Sigmoid colon (tissue), 7 donors: Measurements from ENCODE around the gene RAI14. TPM values are rescaled to one million over a fixed set of nuclear protein-coding genes. Genes with fewer than 3 reads are reported as not detected.

Experiments
- DNase-seq: peaks from one replicate; pipeline ENCODE4 v3.0.0-alpha.2; 2019
- H3K27ac ChIP-seq, 4 donors: fragments of 200-600 bp; sonication (generic); one replicate each; pipeline ENCODE4 v1.5.1; 2016 to 2019; ENCODE audit warnings: mild to moderate bottlenecking in 1 of 4
- H3K27me3 ChIP-seq, 3 donors: fragments of 200-600 bp; sonication (generic); one replicate each; pipeline ENCODE4 v1.5.1; 2019; ENCODE audit warnings: mild to moderate bottlenecking in 1 of 3
- H3K36me3 ChIP-seq, 4 donors: fragments of 200-600 bp; sonication (generic); one replicate each; pipeline ENCODE4 v1.5.1; 2016 to 2019
- H3K4me1 ChIP-seq, 4 donors: fragments of 200-600 bp; sonication (generic); one replicate each; pipeline ENCODE4 v1.5.1; 2017 to 2019
- H3K4me3 ChIP-seq, 4 donors: fragments of 200-600 bp; sonication (generic); one replicate each; pipeline ENCODE4 v1.5.1; 2017 to 2019; ENCODE audit warnings: mild to moderate bottlenecking in 2 of 4, moderate library complexity in 1 of 4
- H3K9me3 ChIP-seq, 4 donors: fragments of 200-600 bp in 3 of 4; sonication (generic) in 3 of 4; one replicate each; pipeline versions ENCODE4 v1.5.1 to v1.6.1; 2013 to 2019
- EP300 ChIP-seq, 4 donors: sonication (generic); formaldehyde crosslinking; IDR thresholded peaks; one replicate each; pipeline ENCODE4 v1.6.1; 2017; ENCODE audit warnings: antibody characterized with exemption in 4 of 4
- POLR2A ChIP-seq, 2 donors: fragments of 450-650 bp; IDR thresholded peaks; one replicate each; pipeline ENCODE4 v1.6.1; 2016; ENCODE audit warnings: antibody characterized with exemption in 2 of 2, mild to moderate bottlenecking in 2 of 2, moderate library complexity in 2 of 2
- POLR2AphosphoS5 ChIP-seq, 4 donors: sonication (generic); formaldehyde crosslinking; IDR thresholded peaks; one replicate each; pipeline ENCODE4 v1.6.1; 2017; ENCODE audit warnings: antibody characterized with exemption in 4 of 4
- WGBS, 2 donors: extraction: QIAGEN DNeasy Blood & Tissue Kit; methylation state at CpG; one replicate each; pipeline ENCODE4 v1.1.7; 2013; 5-methylcytosine and 5-hydroxymethylcytosine counted together
- intact Hi-C: fragments of 100-400 bp; cut with DNase I; formaldehyde crosslinking; loops from one replicate; pipeline ENCODE4 v1.15.1; 2023
- polyA plus RNA-seq, 3 donors: library from polyadenylated mRNA; stranded (reverse); fragments of 200-250 nt; gene quantifications; one replicate each; pipeline ENCODE4 v1.2.3, GENCODE V29; 2013
- total RNA-seq, 4 donors: library from RNA; depleted of rRNA; stranded (reverse); fragments of >200 nt; gene quantifications; one replicate each; pipeline ENCODE4 v1.1.0, GENCODE V29; 2016
- TF ChIP-seq, protein P1 (sequence below), 4 experiments: fragments of 450-650 bp in 3 of 4; fragments of 200-600 bp in 1 of 4; IDR thresholded peaks; one replicate each; pipeline ENCODE4 v1.5.1; 2016 to 2019; ENCODE audit warnings: antibody characterized with exemption in 4 of 4, mild to moderate bottlenecking in 3 of 4, moderate library complexity in 2 of 4
- donor health status: healthy with polysubstance abuse.
- donor health status: Bipolar disorder and iron deficiency.
- donor health status: healthy.

RAI14 gene
- total and polyA plus RNA-seq, 7 donors = 6.7 to 89.5 (median 23.4) TPM

GRCh38 chr5:34803974-34804732 is 148.0 kb downstream of the RAI14 start:
- DNase-seq = no peak
- Histone ChIP-seq H3K4me3 (no peak overlapping the region), H3K27ac (no peak overlapping the region), H3K9me3 (no peaks in the 10 kb centered on the region), H3K27me3 (no peaks in the 10 kb centered on the region), H3K36me3 (peaks cover 0 to 28% (median 3%) of the 10 kb centered on the region in 4 donors), H3K4me1 (no peaks in the 10 kb centered on the region)
- intact Hi-C loops = no loop called here
- WGBS, 2 donors = 89 to 94% methylated on average over 4 of the region's 4 CpGs
- TF ChIP-seq POLR2AphosphoS5 (IDR thresholded peaks at IDR 0.05) (no peak), EP300 (IDR thresholded peaks at IDR 0.05) (no peak), POLR2A (IDR thresholded peaks at IDR 0.05) (no peak)
- TF ChIP-seq, protein P1, sequence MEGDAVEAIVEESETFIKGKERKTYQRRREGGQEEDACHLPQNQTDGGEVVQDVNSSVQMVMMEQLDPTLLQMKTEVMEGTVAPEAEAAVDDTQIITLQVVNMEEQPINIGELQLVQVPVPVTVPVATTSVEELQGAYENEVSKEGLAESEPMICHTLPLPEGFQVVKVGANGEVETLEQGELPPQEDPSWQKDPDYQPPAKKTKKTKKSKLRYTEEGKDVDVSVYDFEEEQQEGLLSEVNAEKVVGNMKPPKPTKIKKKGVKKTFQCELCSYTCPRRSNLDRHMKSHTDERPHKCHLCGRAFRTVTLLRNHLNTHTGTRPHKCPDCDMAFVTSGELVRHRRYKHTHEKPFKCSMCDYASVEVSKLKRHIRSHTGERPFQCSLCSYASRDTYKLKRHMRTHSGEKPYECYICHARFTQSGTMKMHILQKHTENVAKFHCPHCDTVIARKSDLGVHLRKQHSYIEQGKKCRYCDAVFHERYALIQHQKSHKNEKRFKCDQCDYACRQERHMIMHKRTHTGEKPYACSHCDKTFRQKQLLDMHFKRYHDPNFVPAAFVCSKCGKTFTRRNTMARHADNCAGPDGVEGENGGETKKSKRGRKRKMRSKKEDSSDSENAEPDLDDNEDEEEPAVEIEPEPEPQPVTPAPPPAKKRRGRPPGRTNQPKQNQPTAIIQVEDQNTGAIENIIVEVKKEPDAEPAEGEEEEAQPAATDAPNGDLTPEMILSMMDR (IDR thresholded peaks at IDR 0.05) = no peak

- H3K27ac ChIP-seq = no peak overlapping the region
- intact Hi-C loops = no loop called here
- no peaks in the 10 kb centered on the region for H3K4me1 ChIP-seq
- TF ChIP-seq EP300 (IDR thresholded peaks at IDR 0.05) = no peak
- no peak for TF ChIP-seq POLR2A (IDR thresholded peaks at IDR 0.05)
- TF ChIP-seq, protein P1 (IDR thresholded peaks at IDR 0.05) = no peak
- TF ChIP-seq POLR2AphosphoS5 (IDR thresholded peaks at IDR 0.05) = no peak
- H3K4me3 ChIP-seq = no peak overlapping the region
- WGBS, 2 donors = 89 to 91% methylated on average over 5 of the region's 5 CpGs
- no peaks in the 10 kb centered on the region for H3K9me3 ChIP-seq
- DNase-seq = no peak
- no peaks in the 10 kb centered on the region for H3K27me3 ChIP-seq
- H3K36me3 ChIP-seq = peaks cover 0 to 27% (median 3%) of the 10 kb centered on the region in 4 donors
Measured at GRCh38 chr5:34804913-34805312, 148.8 kb downstream of the RAI14 start.

GRCh38 chr5:34806532-34806931 is 150.4 kb downstream of the RAI14 start:
- H3K27me3 ChIP-seq = no peaks in the 10 kb centered on the region
- intact Hi-C loops = no loop called here
- TF ChIP-seq POLR2A (IDR thresholded peaks at IDR 0.05) (no peak), POLR2AphosphoS5 (IDR thresholded peaks at IDR 0.05) (no peak), EP300 (IDR thresholded peaks at IDR 0.05) (no peak)
- TF ChIP-seq, protein P1 (IDR thresholded peaks at IDR 0.05) = no peak
- H3K27ac ChIP-seq = no peak overlapping the region
- 95% methylated on average over 6 of the region's 6 CpGs for WGBS, 2 donors
- DNase-seq = no peak
- H3K9me3 ChIP-seq = no peaks in the 10 kb centered on the region
- no peak overlapping the region for H3K4me3 ChIP-seq
- peaks cover 0 to 24% (median 3%) of the 10 kb centered on the region in 4 donors for H3K36me3 ChIP-seq
- no peaks in the 10 kb centered on the region for H3K4me1 ChIP-seq

- intact Hi-C loops = no loop called here
Measured at GRCh38 chr5:34811706-34812105, 155.6 kb downstream of the RAI14 start.

More at GRCh38 chr5:34811706-34812105, 155.6 kb downstream of the RAI14 start:
- Histone ChIP-seq H3K27me3 (no peaks in the 10 kb centered on the region), H3K4me3 (no peak overlapping the region), H3K9me3 (no peaks in the 10 kb centered on the region), H3K27ac (no peak overlapping the region), H3K36me3 (peaks cover 0 to 56% (median 10%) of the 10 kb centered on the region in 4 donors), H3K4me1 (no peaks in the 10 kb centered on the region)
- WGBS, 2 donors = 85 to 91% methylated on average over 1 of the region's 1 CpG
- no peak for DNase-seq
- TF ChIP-seq, protein P1 (IDR thresholded peaks at IDR 0.05) = no peak
